ENCODE measurements around the gene TSPAN14. TPM values are rescaled to one million over a fixed set of nuclear protein-coding genes. Genes with fewer than 3 reads are reported as not detected.

Gene TSPAN14
- total and polyA plus RNA-seq, 10 of the 15 experiments (the other 5 are each of a cell fraction or from before 2014, with no cell fraction given): 2.5 to 31.7 (median 17.9) TPM

DNA sequence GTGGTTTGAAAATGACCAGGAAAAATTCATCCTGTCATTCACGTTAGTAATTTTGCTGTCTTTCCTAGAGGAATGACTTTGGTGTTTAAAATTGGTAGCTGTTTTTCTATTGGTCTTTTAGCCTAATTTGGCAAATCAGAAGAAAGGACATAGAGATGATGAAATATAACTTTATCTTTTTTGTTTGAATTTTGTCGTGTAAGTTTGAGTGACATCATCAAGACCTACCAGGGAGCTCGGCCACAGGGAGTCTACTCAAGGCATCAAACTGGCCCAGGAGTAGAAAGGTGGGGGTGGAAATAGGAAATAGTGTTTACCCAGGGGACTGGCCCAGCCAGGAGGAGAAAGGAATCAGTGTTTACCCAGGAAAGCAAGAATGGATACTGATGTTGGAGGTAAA lies 21.0 kb upstream of the TSPAN14 start:
- ChIA-PET POLR2A (no interaction called here), SMC1A (ENCODE audit: uncharacterized antibody, unreplicated experiment) (interaction anchor here (1.6 to 3.3 kb wide), 3 partner anchors 11 to 72 kb away, joined by 5 to 13 read pairs (median 6); no protein-coding TSS in a partner anchor), RAD21 (ENCODE audit: unreplicated experiment) (interaction anchor here (2.7 kb wide), 1 partner anchor 72 kb away, joined by 7 read pairs; no protein-coding TSS in a partner anchor), CTCF (interaction anchor here (0.9 to 21.3 kb wide), 5 partner anchors 11 to 99 kb away, joined by 3 to 852 read pairs (median 5); no protein-coding TSS in a partner anchor)
- TF ChIP-seq ATF7 (IDR thresholded peaks at IDR 0.05; ENCODE audit: low read depth): no peak
- no peak for TF ChIP-seq MYB (IDR thresholded peaks at IDR 0.05; ENCODE audit: borderline replicate concordance, low read depth, low read length)
- TF ChIP-seq ZNF207 (IDR thresholded peaks at IDR 0.05; ENCODE audit: borderline replicate concordance): no peak
- no peak for TF ChIP-seq HDGF (IDR thresholded peaks at IDR 0.05)
- no peak for TF ChIP-seq SUZ12 (IDR thresholded peaks at IDR 0.05; ENCODE audit: unreplicated experiment)
- TF ChIP-seq, protein P1, sequence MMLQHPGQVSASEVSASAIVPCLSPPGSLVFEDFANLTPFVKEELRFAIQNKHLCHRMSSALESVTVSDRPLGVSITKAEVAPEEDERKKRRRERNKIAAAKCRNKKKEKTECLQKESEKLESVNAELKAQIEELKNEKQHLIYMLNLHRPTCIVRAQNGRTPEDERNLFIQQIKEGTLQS (IDR thresholded peaks at IDR 0.05; ENCODE audit: borderline replicate concordance, extremely low read depth, low read depth, low read length): no peak
- no peak for TF ChIP-seq SUPT20H (IDR thresholded peaks at IDR 0.05; ENCODE audit: borderline replicate concordance, control insufficient read depth, low read depth, low read length)
- no peak for FAIRE-seq
- H3K36me3 ChIP-seq (ENCODE audit: control insufficient read depth in 2 of 2, insufficient read depth in 2 of 2, low read length in 1 of 2): no peaks in the 10 kb centered on the region
- in situ Hi-C loops (cut with MboI) (no loop called here), intact Hi-C loops (cut with micrococcal nuclease; ENCODE audit: unreplicated experiment) (no loop called here)
- no peaks in the 10 kb centered on the region for H4K20me1 ChIP-seq (ENCODE audit: control insufficient read depth, insufficient read depth)
- no peak overlapping the region for H2AFZ ChIP-seq (ENCODE audit: control insufficient read depth, low read depth, low read length)
- no peaks in the 10 kb centered on the region for H3K79me2 ChIP-seq (ENCODE audit: control insufficient read depth, insufficient read depth, low read length)
- no peak overlapping the region for H3K4me2 ChIP-seq (ENCODE audit: control insufficient read depth, insufficient read depth)
- no peak for ATAC-seq
- H3K4me3 ChIP-seq: no peak overlapping the region
- no peaks in the 10 kb centered on the region for H3K27me3 ChIP-seq (replicated peaks in 1 of 2; ENCODE audit: control insufficient read depth in 2 of 2, insufficient read depth in 2 of 2, low read length in 1 of 2)
- WGBS (ENCODE audit: insufficient coverage, insufficient replicate concordance, low lambda C conversion rate, missing lambda C conversion rate): 75% methylated on average over 3 of the region's 3 CpGs
- no peak overlapping the region for H3K27ac ChIP-seq (ENCODE audit: control insufficient read depth, insufficient read depth)
- no peaks in the 10 kb centered on the region for H3K9me3 ChIP-seq (replicated peaks; ENCODE audit: control insufficient read depth, insufficient read depth, low read length)
- peaks cover 7% of the 10 kb centered on the region; the same call in 1 of the 2 replicates for H3K4me1 ChIP-seq (ENCODE audit: control insufficient read depth, insufficient read depth, low read length)
- DNase-seq (ENCODE audit: low read depth, low spot score): no peak
- no TSS peak for BruUV-seq (replicated peaks)
- no peak overlapping the region for H3K9ac ChIP-seq (ENCODE audit: control insufficient read depth, insufficient read depth, low read length)
